Mesothelial cell of epicardium (in vitro differentiated cells): ENCODE results near the gene HIVEP3. TPM values are rescaled to one million over a fixed set of nuclear protein-coding genes. Genes with fewer than 3 reads are reported as not detected.

ENCODE experiments used
- DNase-seq, 2 experiments: peaks; one replicate each; pipeline ENCODE4 v3.0.0; 2021; ENCODE audit warnings: low spot score in 2 of 2; ENCODE audit not compliant: unreplicated experiment in 2 of 2
- H3K27ac Mint-ChIP-seq: 2 replicates; pipeline ENCODE4 v1.8.0; 2021; ENCODE audit warnings: mixed read lengths
- H3K27me3 Mint-ChIP-seq: 2 replicates; pipeline ENCODE4 v1.8.0; 2021; ENCODE audit warnings: low read depth, mixed read lengths
- H3K36me3 Mint-ChIP-seq: 2 replicates; pipeline ENCODE4 v1.8.0; 2021; ENCODE audit warnings: mixed read lengths
- H3K4me1 Mint-ChIP-seq: 2 replicates; pipeline ENCODE4 v1.8.0; 2021; ENCODE audit warnings: mixed read lengths
- H3K4me3 Mint-ChIP-seq: 2 replicates; pipeline ENCODE4 v1.8.0; 2021; ENCODE audit warnings: mild to moderate bottlenecking, moderate library complexity, mixed read lengths
- H3K9me3 Mint-ChIP-seq: 2 replicates; pipeline ENCODE4 v1.8.0; 2021; ENCODE audit warnings: mixed read lengths
- CTCF ChIP-seq: fragments of 200-600 bp; sonication (generic); IDR thresholded peaks from one replicate; pipeline ENCODE4 v1.5.0; 2021; ENCODE audit warnings: antibody characterized with exemption; ENCODE audit not compliant: unreplicated experiment
- total RNA-seq: library from RNA; stranded (reverse); gene quantifications from 3 replicates; pipeline ENCODE4 v1.2.1, GENCODE V29; 2021

Gene HIVEP3
- total RNA-seq, 1 donor from 2014 or later: 8.9 TPM

- DNase-seq: no peak
- no peak overlapping the region for H3K27ac Mint-ChIP-seq
- peaks cover 19% of the 10 kb centered on the region for H3K27me3 Mint-ChIP-seq
These were observed 299.0 kb downstream of the HIVEP3 start for GRCh38 chr1:41619511-41620364.

GRCh38 chr1:41618871-41619270, 299.9 kb downstream of the HIVEP3 start:
- no peaks in the 10 kb centered on the region for H3K9me3 Mint-ChIP-seq
- no peak for DNase-seq
- TF ChIP-seq CTCF: no peak
- peaks cover 12% of the 10 kb centered on the region for H3K4me1 Mint-ChIP-seq
- H3K4me3 Mint-ChIP-seq: no peak overlapping the region
- peaks cover 19% of the 10 kb centered on the region for H3K27me3 Mint-ChIP-seq
- no peaks in the 10 kb centered on the region for H3K36me3 Mint-ChIP-seq
- H3K27ac Mint-ChIP-seq: no peak overlapping the region

More at GRCh38 chr1:41619511-41620364, 299.0 kb downstream of the HIVEP3 start:
- Mint-ChIP-seq H3K4me3 (no peak overlapping the region), H3K4me1 (peaks cover 5% of the 10 kb centered on the region), H3K36me3 (no peaks in the 10 kb centered on the region), H3K9me3 (no peaks in the 10 kb centered on the region)
- no peak for TF ChIP-seq CTCF

- Mint-ChIP-seq H3K27me3 (peaks cover 19% of the 10 kb centered on the region), H3K27ac (no peak overlapping the region), H3K4me1 (peaks cover 16% of the 10 kb centered on the region), H3K9me3 (no peaks in the 10 kb centered on the region), H3K36me3 (no peaks in the 10 kb centered on the region), H3K4me3 (no peak overlapping the region)
- TF ChIP-seq CTCF: no peak
- DNase-seq: no peak
These were observed 300.5 kb downstream of the HIVEP3 start for GRCh38 chr1:41618066-41618825.

GRCh38 chr1:41617336-41617735, 301.4 kb downstream of the HIVEP3 start:
- H3K9me3 Mint-ChIP-seq: no peaks in the 10 kb centered on the region
- DNase-seq: no peak
- no peak overlapping the region for H3K27ac Mint-ChIP-seq
- TF ChIP-seq CTCF: no peak
- H3K4me1 Mint-ChIP-seq: peaks cover 12% of the 10 kb centered on the region
- peaks cover 17% of the 10 kb centered on the region for H3K27me3 Mint-ChIP-seq
- H3K4me3 Mint-ChIP-seq: no peak overlapping the region
- no peaks in the 10 kb centered on the region for H3K36me3 Mint-ChIP-seq

GRCh38 chr1:41616563-41616962, 302.2 kb downstream of the HIVEP3 start:
- Mint-ChIP-seq H3K4me3 (no peak overlapping the region), H3K27ac (no peak overlapping the region), H3K4me1 (peaks cover 15% of the 10 kb centered on the region), H3K9me3 (no peaks in the 10 kb centered on the region), H3K36me3 (no peaks in the 10 kb centered on the region), H3K27me3 (peaks cover 21% of the 10 kb centered on the region)
- no peak for DNase-seq
- no peak for TF ChIP-seq CTCF
